ENCODE data around the gene OPTC.

The OPTC gene

DNA sequence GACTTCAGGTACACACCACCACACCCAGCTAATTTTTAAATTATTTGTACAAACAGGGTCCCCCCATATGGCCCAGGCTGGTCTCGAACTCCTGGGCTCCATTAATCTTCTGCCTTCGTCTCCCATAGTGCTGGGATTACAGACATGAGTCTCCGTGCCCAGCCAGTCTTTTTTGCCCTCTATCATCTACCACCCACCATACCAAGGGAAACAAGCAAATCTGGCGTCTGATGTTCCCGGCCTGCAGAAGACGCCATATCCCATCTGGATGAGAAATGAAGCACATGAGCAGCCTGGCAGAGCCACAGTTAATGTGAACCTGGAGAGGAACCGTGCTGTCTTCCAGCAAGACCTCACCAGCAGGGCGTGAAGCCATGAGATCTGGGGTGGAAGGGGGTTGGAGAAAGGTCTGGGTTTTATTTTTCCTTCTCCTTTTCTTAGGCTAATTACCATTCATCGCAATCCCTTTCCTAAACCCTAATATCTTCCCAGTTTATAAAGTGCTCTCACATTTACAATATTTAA lies 20.1 kb upstream of the OPTC start:
- no peak overlapping the region for H3K4me3 Mint-ChIP-seq
- H3K36me3 Mint-ChIP-seq (ENCODE audit: low read depth) = no peaks in the 10 kb centered on the region
- no peak for ATAC-seq
- no peak for DNase-seq
- H3K27me3 Mint-ChIP-seq = peaks cover 18% of the 10 kb centered on the region
- H3K9me3 Mint-ChIP-seq = no peaks in the 10 kb centered on the region
- peaks cover 1% of the 10 kb centered on the region for H3K4me1 Mint-ChIP-seq
- H3K27ac Mint-ChIP-seq = no peak overlapping the region

DNA sequence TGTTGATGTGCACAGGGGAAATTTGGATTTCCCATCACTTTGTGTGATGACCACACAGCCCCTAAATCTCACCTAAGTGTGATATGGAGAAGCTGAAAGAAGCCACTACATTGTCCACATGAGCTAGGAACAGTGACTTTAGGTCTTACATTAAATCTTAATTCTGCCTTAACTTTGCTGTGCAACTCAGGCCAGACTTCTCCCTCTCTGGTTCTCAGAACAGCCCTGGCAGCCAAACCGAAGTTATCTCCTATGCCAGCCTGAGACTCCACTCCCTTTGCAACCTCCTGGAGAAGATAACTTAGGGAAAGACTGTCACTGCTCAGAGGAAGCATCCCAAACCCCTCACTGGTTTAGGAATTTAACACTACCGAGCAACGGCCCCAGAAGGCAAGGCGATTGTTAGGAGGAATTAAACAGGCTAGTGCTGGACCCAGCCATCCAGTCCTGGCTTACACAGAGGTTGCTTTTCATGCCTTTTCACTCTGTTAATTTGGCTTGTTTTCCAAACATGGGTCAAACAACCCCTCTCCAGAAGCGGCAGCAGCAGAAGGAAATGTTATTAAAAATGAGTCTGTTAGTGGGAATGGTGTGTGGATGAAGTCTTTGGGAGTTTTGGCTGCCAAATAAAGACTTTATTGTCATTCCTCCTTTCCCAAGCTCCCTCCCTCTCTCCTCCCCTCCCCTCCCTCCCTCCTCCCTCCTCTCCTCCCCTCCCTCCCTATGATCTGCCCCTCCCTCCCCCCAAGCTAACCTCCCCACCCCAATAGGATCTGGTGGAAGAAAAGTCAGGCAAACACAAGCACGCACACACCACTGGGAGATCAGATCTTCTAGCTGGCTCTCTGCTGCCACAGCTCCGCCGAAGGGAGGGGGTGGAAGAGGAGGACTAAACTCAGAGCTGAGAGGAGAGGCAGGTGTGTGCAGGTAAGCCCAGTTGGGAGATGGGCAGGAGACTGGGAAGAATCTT lies 18.7 kb upstream of the OPTC start, which contains the start of gene PRELP:
Gene PRELP, plus strand, starts transcription at position 795 of the 970 bp plus-strand sequence. CDS start 7,379 bp downstream, outside the sequence.
- Mint-ChIP-seq H3K9me3 (no peaks in the 10 kb centered on the region), H3K36me3 (ENCODE audit: low read depth) (no peaks in the 10 kb centered on the region), H3K27me3 (peaks cover 17% of the 10 kb centered on the region), H3K4me3 (no peak within 1 kb of the TSS), H3K27ac (no peak within 1 kb of the TSS), H3K4me1 (peaks cover 1% of the 10 kb centered on the region)
- ATAC-seq (no peak), DNase-seq (no peak)

DNA sequence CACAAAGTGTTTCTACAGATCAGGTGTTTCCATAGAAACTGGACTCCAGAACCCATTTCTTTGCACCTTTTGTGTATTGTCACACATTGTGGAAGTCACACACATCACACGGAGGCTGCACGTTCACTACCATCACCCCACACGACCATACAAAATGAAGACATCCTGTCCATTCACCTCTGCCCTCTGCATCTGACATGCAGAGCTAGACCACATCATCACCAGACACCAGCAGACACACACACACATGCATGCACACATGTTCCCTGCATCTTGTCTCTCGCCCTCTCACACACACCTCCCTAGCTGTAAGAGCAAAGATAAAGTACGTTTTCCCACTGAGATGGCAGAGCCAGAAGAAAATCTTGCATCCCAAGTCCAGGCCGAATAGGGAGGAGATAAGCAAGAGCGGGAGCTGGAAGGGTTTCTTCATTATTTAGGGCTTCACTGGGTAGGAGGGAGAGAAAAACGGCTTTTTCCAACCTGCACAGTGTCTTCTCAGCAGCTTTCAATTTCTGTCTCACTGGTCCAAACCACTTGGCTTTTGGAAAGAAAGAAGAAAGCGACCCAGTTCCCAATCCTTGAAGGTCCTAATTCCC lies 17.6 kb upstream of the OPTC start:
- no peaks in the 10 kb centered on the region for H3K36me3 Mint-ChIP-seq (ENCODE audit: low read depth)

DNA sequence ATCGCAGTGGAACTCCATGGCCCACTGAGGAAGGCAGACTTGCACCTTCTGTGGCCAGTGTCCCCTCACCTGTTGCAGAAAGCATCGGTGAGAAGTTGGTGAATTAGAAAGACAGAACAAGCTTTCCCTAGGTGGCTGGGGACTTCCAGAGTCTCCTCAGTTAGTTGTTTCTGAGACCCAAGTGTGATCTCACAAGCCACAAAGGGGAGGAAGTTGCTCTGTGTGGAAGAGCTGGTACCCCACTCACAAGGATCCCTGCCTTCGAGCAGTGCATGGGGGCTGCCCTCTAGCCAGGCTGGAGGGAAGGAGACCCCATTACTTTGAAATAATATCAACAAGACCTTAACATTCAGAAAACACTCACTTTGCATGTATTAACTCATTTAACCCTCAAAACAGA lies 16.2 kb upstream of the OPTC start:
- Mint-ChIP-seq H3K27me3 (peaks cover 10% of the 10 kb centered on the region), H3K9me3 (no peaks in the 10 kb centered on the region), H3K4me3 (no peak overlapping the region), H3K4me1 (peaks cover 1% of the 10 kb centered on the region), H3K27ac (no peak overlapping the region), H3K36me3 (ENCODE audit: low read depth) (no peaks in the 10 kb centered on the region)
- no peak for ATAC-seq
- DNase-seq = no peak

More for the DNA sequence above, 17.6 kb upstream of the OPTC start:
- H3K9me3 Mint-ChIP-seq = no peaks in the 10 kb centered on the region
- H3K4me1 Mint-ChIP-seq = peaks cover 1% of the 10 kb centered on the region
- H3K4me3 Mint-ChIP-seq = no peak overlapping the region
- ATAC-seq = no peak
- peaks cover 15% of the 10 kb centered on the region for H3K27me3 Mint-ChIP-seq
- no peak overlapping the region for H3K27ac Mint-ChIP-seq
- no peak for DNase-seq

DNA sequence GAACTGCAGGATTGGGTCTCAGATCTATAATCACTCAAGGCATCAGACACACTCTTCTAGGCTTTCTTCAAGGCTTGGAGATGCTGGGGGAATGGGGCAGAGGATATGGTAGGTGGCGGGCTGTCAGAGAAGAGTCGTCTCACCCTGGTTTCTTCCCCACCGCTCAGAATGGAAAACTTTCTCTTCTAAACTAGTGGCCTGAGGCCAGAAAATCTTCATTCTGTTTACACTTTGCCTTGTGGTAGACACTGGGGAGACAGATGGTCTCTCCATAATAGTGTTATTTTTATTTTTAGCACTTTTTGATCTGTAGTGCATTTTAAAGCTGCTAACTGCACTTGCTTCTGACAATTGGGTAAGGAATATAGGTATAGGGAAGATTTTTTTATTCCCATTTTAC lies 15.7 kb upstream of the OPTC start:
- ATAC-seq (no peak), DNase-seq (no peak)
- no peak overlapping the region for H3K27ac Mint-ChIP-seq
- H3K36me3 Mint-ChIP-seq (ENCODE audit: low read depth) = no peaks in the 10 kb centered on the region
- peaks cover 1% of the 10 kb centered on the region for H3K4me1 Mint-ChIP-seq
- no peaks in the 10 kb centered on the region for H3K9me3 Mint-ChIP-seq
- H3K4me3 Mint-ChIP-seq = no peak overlapping the region
- peaks cover 10% of the 10 kb centered on the region for H3K27me3 Mint-ChIP-seq

DNA sequence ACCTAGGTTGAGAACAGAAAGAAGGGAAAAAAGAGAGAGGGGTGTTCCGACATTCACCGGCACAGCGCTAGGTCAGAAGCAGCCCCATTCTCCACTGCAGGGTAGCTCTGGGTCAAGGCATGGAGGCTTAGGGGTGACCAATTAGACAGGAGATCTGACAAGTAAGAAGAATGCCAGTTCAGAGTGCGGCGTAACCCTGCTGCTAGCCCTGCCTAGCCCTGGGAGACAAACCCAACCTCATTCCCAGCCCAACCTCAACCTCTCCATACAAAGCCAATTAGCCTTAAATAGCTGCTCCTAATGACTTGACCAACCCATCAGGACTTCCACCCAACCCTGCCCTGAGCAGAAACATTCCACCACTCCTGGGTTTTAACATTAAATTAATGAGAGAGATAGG lies 15.0 kb upstream of the OPTC start:
- no peak overlapping the region for H3K4me3 Mint-ChIP-seq
- DNase-seq = no peak
- no peak for ATAC-seq
- H3K4me1 Mint-ChIP-seq = peaks cover 1% of the 10 kb centered on the region
- no peaks in the 10 kb centered on the region for H3K36me3 Mint-ChIP-seq (ENCODE audit: low read depth)
- no peak overlapping the region for H3K27ac Mint-ChIP-seq
- H3K9me3 Mint-ChIP-seq = no peaks in the 10 kb centered on the region
- peaks cover 9% of the 10 kb centered on the region for H3K27me3 Mint-ChIP-seq

DNA sequence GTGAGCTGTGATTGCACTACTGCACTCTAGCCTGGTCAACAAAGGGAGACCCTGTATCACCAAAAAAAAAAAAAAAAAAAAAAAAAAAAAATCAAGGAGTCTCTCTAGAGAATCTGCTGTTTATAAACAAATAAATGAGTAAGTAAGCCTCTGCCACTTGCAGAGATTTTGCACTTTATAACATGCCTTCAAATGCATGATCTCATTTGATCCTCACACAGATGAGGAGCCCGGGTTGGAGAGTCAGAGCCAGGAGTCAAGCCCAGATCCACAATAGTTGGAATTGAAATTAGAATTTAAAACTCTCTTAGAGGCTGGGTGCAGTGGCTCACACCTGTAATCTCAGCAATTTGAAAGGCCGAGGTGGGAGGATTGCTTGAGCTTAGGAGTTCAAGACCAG lies 14.3 kb upstream of the OPTC start:
- no peak for DNase-seq
- H3K36me3 Mint-ChIP-seq (ENCODE audit: low read depth) = no peaks in the 10 kb centered on the region
- H3K4me3 Mint-ChIP-seq = no peak overlapping the region
- peaks cover 9% of the 10 kb centered on the region for H3K27me3 Mint-ChIP-seq
- H3K4me1 Mint-ChIP-seq = peaks cover 1% of the 10 kb centered on the region
- H3K9me3 Mint-ChIP-seq = no peaks in the 10 kb centered on the region
- no peak overlapping the region for H3K27ac Mint-ChIP-seq
- no peak for ATAC-seq

DNA sequence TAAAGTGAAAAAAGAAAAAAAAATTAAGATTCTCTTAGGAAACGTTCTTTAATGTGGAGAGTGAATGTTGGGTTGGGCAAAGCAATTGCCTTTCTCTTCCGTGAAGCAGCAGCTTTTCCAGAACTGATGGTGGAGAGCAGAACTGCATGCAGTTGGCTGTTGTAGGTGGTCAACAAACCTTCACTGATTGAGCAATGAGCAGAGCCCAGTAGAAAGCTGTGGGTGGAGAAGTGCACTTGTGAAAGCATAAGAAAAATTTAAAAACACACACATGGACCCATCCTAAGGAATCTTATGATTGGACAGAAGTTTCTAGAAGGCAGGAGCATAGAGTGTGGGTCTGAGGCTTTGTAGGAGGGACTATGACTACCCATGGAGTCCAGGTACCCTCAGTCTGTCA lies 13.9 kb upstream of the OPTC start:
- H3K4me3 Mint-ChIP-seq = no peak overlapping the region
- no peaks in the 10 kb centered on the region for H3K36me3 Mint-ChIP-seq (ENCODE audit: low read depth)
- H3K27me3 Mint-ChIP-seq = peaks cover 9% of the 10 kb centered on the region
- H3K4me1 Mint-ChIP-seq = peaks cover 1% of the 10 kb centered on the region
- DNase-seq (no peak), ATAC-seq (no peak)
- no peak overlapping the region for H3K27ac Mint-ChIP-seq
- no peaks in the 10 kb centered on the region for H3K9me3 Mint-ChIP-seq

DNA sequence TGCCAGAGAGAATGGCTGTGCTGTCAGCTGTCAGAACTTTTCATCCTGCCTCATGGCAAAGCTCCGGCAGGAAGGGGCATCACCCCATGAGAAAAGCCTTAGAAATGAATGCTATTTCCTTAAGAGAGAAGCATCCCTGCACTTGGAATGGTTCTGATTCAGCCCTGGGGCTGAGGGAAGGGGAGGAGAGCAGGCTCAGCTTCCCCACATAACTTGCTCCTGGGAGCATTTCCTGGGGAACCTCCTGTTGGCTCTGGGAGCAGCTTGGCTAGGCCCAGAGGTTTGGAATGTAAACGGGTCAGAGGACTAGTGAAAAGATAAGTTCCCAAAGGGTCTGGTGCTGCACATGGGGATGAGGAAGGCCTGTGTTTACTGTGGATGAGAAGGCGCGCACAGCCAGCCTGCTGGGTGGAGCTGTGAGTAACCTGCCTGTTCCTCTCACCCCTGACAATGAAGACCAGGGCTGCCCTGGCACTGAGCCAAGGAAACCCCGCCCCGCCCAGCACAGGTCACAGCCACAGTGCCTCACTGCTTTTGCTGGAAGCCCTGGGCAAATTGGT lies 13.3 kb upstream of the OPTC start:
- peaks cover 1% of the 10 kb centered on the region for H3K4me1 Mint-ChIP-seq

DNA sequence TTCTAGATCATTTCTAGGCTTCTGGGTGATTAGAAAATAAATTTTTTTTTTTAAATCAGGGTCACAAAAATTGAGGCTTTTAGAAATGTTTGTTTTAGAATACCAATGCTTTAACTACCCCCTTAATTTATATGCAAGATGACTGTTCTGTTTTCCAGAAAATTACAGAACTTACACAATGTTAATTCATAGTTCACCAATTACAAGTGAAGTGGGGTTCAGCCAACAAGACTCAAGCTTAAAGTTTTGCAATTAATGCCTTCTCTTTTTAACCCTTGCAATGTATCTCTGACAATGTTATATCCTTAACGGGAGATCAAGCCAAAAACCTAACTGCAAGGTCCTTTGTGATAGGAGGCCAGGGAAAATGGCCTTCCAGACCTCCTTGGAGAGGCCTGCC lies 12.8 kb upstream of the OPTC start:
- Mint-ChIP-seq H3K27ac (no peak overlapping the region), H3K4me3 (no peak overlapping the region), H3K27me3 (peaks cover 2% of the 10 kb centered on the region), H3K36me3 (ENCODE audit: low read depth) (no peaks in the 10 kb centered on the region), H3K9me3 (no peaks in the 10 kb centered on the region), H3K4me1 (peaks cover 1% of the 10 kb centered on the region)
- no peak for ATAC-seq
- DNase-seq = no peak

More for the DNA sequence above, 13.3 kb upstream of the OPTC start:
- peaks cover 7% of the 10 kb centered on the region for H3K27me3 Mint-ChIP-seq
- no peaks in the 10 kb centered on the region for H3K9me3 Mint-ChIP-seq
- no peak for ATAC-seq
- no peak overlapping the region for H3K27ac Mint-ChIP-seq
- no peak overlapping the region for H3K4me3 Mint-ChIP-seq
- no peaks in the 10 kb centered on the region for H3K36me3 Mint-ChIP-seq (ENCODE audit: low read depth)
- peak; percentile 7 for DNase-seq

DNA sequence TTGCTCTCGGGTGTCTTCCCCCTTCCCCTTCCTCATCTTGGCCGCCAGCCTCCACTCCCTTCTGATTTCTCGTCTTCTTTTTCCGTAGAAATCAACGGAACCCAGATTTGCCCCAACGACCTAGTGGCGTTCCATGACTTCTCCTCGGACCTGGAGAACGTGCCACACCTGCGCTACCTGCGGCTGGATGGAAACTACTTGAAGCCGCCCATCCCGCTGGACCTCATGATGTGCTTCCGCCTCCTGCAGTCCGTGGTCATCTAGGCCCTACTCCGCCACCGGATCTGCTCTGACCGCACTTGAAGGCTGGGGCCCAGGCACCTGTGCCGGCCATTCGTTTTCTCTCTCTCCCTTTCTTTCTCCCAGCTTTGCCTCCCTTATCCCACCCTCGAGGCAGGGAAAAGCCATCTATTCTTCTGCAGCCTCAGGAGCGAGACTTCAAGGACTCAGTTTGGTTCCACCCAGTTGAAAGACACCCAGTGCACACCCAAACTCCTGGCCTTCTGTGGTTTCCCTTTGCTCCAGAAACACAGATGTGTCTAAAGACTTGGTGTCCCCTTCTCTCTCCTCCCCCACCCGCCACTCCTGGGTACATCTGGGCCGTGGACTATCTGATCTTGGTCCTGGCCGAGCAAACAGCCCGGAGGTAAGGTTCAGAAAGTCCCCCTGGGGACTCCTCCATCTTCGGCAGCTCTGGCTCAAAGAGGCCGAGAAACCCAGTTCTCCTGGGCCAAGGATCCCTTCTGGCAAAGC lies 7.2 kb upstream of the OPTC start:
- no peak for DNase-seq
- peak overlapping the region; percentile 37 for H3K27ac Mint-ChIP-seq
- H3K27me3 Mint-ChIP-seq = peaks cover under 1% of the 10 kb centered on the region
- H3K36me3 Mint-ChIP-seq (ENCODE audit: low read depth) = no peaks in the 10 kb centered on the region
- H3K4me1 Mint-ChIP-seq = no peaks in the 10 kb centered on the region
- H3K9me3 Mint-ChIP-seq = no peaks in the 10 kb centered on the region
- no peak for ATAC-seq
- peak overlapping the region; percentile 59 for H3K4me3 Mint-ChIP-seq

DNA sequence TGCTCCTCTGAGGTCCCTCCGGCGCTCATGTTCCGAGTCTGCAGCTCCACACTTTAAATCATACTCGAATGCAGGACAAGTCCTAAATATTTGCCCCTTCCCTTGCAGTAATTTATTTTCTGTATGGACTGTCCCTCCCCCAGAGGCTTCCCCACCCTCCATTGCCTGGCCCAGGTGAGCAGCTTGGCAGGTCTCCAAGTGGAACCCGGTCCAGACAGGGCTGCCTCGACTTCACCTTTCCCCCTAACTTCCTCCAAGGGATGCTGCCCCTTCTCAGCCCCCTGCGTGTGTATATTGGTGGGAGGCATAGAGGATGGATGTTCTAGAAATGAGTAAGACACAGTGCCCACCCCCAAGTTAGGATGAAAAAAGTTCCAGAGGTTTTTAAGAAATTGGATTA lies 5.4 kb upstream of the OPTC start:
- Mint-ChIP-seq H3K4me3 (no peak overlapping the region), H3K36me3 (ENCODE audit: low read depth) (no peaks in the 10 kb centered on the region), H3K27ac (no peak overlapping the region), H3K9me3 (no peaks in the 10 kb centered on the region), H3K4me1 (no peaks in the 10 kb centered on the region), H3K27me3 (peaks cover 2% of the 10 kb centered on the region)
- DNase-seq (no peak), ATAC-seq (no peak)

DNA sequence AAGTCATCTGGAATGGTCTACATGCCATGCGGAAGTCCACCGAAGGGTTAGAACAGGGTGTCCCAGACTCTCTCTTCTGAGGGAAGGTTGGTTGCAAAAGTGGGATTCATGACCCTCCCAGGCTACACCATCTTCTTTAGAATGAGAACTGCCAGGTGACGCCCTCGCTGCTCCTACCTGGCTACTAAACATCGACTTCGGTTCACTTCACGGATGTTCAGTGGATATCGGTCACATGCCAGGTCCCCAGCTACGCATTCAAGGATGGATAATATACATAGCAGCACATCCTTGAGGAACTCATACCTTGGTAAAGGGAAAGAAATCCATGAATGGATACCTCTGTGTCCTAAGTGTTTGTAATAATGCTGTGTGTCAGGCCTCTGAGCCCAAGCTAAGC lies 3.3 kb upstream of the OPTC start:
- H3K36me3 Mint-ChIP-seq (ENCODE audit: low read depth) = no peaks in the 10 kb centered on the region
- H3K27me3 Mint-ChIP-seq = peaks cover 2% of the 10 kb centered on the region
- no peak overlapping the region for H3K27ac Mint-ChIP-seq
- H3K4me1 Mint-ChIP-seq = no peaks in the 10 kb centered on the region
- ATAC-seq = no peak
- no peak for DNase-seq
- no peak overlapping the region for H3K4me3 Mint-ChIP-seq
- no peaks in the 10 kb centered on the region for H3K9me3 Mint-ChIP-seq

DNA sequence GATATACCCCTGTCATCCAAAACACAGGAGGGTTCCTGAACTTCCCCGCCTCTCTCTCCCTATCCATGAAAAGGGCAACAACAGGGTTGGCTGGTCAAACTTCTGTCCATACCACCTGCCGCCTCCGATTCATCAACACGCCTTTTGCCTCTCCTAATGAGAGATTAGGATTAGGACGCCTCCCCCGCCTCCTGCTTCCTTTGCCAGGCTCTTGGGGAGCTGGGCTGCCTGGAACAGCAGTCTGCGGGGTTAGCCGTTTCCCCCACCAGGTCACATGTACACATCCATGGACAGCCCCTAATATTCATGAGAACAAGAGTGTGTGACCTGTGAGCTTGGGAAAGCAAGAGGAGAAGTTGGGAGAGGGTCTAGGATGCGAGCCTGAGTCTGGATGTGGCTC lies 2.3 kb upstream of the OPTC start:
- no peak overlapping the region for H3K4me3 Mint-ChIP-seq
- peaks cover 2% of the 10 kb centered on the region for H3K27me3 Mint-ChIP-seq
- H3K27ac Mint-ChIP-seq = no peak overlapping the region
- ATAC-seq (no peak), DNase-seq (no peak)
- no peaks in the 10 kb centered on the region for H3K36me3 Mint-ChIP-seq (ENCODE audit: low read depth)
- no peaks in the 10 kb centered on the region for H3K4me1 Mint-ChIP-seq
- H3K9me3 Mint-ChIP-seq = no peaks in the 10 kb centered on the region
